Endothelial cell of umbilical vein (primary cell): ENCODE results near the gene MTFP1.

Experiments used
- CTCF ChIP-seq, 2 donors: IDR thresholded peaks; 1 replicate in 1 of 2; 2 replicates in 1 of 2; pipeline ENCODE4 v1.5.1; 2011; ENCODE audit warnings: low read length in 2 of 2, mild to moderate bottlenecking in 2 of 2, moderate library complexity in 2 of 2, control low read depth in 1 of 2, inconsistent platforms in 1 of 2, low read depth in 1 of 2; ENCODE audit not compliant: insufficient read depth in 1 of 2; ENCODE audit errors: extremely low read depth in 1 of 2
- EZH2 ChIP-seq: IDR thresholded peaks from 2 replicates; pipeline ENCODE4 v1.6.1; 2012; ENCODE audit warnings: borderline replicate concordance, low read depth, mild to moderate bottlenecking, moderate library complexity, low read length, inconsistent platforms; ENCODE audit not compliant: severe bottlenecking
- POLR2A ChIP-seq: IDR thresholded peaks from 2 replicates; pipeline ENCODE4 v1.6.1; 2012; ENCODE audit warnings: low read depth, mild to moderate bottlenecking, control low read depth, low read length
- POLR2AphosphoS5 ChIP-seq: IDR thresholded peaks from 2 replicates; pipeline ENCODE4 v1.6.1; 2012; ENCODE audit warnings: low read depth, mild to moderate bottlenecking, control low read depth, low read length, moderate library complexity; ENCODE audit not compliant: insufficient read depth

- no peak for TF ChIP-seq EZH2
- TF ChIP-seq POLR2A: no peak
- TF ChIP-seq CTCF (IDR thresholded peaks at IDR 0.05; ENCODE audit: extremely low read depth in 1 of 2, insufficient read depth in 1 of 2, low read depth in 1 of 2, low read length in 2 of 2): no peak
- no peak for TF ChIP-seq POLR2AphosphoS5
These were observed 297 bp upstream of the MTFP1 start for GRCh38 chr22:30425327-30425615.
